Astrocyte of the spinal cord (primary cell): ENCODE measurements around the gene AKAP6.

ENCODE experiments used
- DNase-seq: peaks from one replicate; pipeline ENCODE4 v3.0.0; 2011; ENCODE audit warnings: low read depth, low spot score
- H3K4me3 ChIP-seq: 2 replicates; pipeline ENCODE4 v1.5.1; 2011; ENCODE audit warnings: low read depth, mild to moderate bottlenecking, low read length, moderate library complexity
- in situ Hi-C: cut with HindIII; loops from 2 replicates; pipeline ENCODE4 v1.10.0; 2017; ENCODE audit warnings: low sequenced_read_pairs
- TF ChIP-seq, protein P1 (sequence below): IDR thresholded peaks from 2 replicates; pipeline ENCODE4 v1.5.1; 2012; ENCODE audit warnings: low read depth, mild to moderate bottlenecking, low read length, inconsistent platforms

AKAP6 gene

DNA sequence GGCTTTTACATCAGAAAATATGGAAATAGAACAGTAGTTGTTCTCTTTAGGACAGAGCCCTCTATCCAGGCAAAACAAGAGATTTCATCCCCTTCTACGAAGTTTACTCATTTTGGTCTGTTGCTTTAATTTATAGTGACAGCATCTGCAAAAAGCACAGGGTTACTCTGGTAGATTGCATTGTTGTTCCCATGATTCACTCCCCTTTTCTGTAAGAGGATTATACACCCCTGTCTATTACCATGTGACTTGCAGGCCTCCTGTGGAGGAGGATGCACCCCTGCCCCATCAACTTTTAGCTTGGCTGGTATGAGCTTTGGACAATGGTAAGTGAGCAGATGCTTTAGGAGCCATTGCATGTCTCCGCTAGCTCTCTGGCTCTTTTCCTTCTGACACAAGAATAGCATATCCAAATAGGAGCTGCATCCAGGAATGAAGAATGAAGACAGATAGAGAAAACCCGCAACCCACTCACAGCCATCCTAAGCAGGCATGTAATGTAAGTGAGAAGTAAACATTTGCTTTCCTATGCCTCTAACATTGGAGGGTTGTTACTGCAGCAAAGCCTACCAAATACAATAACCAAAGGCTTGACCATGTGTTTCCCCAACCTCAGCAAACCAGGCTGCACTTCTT, 304.2 kb downstream of the AKAP6 start:
- no peak overlapping the region for H3K4me3 ChIP-seq
- in situ Hi-C loops = no loop called here
- TF ChIP-seq, protein P1, sequence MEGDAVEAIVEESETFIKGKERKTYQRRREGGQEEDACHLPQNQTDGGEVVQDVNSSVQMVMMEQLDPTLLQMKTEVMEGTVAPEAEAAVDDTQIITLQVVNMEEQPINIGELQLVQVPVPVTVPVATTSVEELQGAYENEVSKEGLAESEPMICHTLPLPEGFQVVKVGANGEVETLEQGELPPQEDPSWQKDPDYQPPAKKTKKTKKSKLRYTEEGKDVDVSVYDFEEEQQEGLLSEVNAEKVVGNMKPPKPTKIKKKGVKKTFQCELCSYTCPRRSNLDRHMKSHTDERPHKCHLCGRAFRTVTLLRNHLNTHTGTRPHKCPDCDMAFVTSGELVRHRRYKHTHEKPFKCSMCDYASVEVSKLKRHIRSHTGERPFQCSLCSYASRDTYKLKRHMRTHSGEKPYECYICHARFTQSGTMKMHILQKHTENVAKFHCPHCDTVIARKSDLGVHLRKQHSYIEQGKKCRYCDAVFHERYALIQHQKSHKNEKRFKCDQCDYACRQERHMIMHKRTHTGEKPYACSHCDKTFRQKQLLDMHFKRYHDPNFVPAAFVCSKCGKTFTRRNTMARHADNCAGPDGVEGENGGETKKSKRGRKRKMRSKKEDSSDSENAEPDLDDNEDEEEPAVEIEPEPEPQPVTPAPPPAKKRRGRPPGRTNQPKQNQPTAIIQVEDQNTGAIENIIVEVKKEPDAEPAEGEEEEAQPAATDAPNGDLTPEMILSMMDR = no peak
- no peak for DNase-seq

DNA sequence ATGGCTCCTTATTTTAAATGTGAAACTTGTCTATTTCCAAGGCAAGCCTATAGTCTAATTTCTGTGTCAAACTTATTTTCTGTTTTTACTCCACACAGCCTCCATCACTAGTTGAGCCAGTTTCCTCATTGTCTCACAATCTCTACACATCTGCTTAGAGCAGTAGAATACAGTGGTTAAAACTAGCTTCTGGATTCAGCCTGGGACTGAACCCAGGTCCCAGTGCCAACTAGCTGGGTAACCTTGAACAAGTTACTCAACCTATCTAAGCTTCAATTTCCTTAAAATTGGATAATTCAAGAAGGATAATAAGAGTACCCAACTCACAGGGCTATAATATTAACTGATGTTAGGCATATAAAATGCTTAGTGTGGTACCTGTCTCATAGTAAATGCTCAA, 304.8 kb downstream of the AKAP6 start:
- no peak overlapping the region for H3K4me3 ChIP-seq
- no peak for DNase-seq
- in situ Hi-C loops = no loop called here
- TF ChIP-seq, protein P1 = no peak

- in situ Hi-C loops = no loop called here
- peak; percentile 74 for DNase-seq
- no peak overlapping the region for H3K4me3 ChIP-seq
- TF ChIP-seq, protein P1 = no peak
Measured at GRCh38 chr14:32635061-32635719, 306.1 kb downstream of the AKAP6 start.

DNA sequence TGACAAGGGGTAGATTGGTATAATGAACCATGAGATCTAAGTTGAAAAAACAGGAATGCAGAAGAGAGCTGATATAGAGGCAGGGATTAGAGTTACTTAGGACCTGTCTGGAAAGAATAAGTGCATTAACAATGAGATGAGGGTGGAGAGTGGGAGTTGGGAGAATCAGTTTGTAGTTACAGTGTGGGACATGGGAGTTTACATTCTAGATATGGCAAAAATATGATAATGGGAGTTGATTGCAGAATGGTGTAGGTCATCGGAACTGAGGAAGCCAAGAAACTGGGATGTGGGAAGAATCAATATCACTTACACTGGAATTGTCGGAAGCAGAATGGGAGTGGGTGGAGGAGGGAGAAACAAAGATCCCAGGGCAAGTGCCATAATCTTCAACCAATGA, 308.5 kb downstream of the AKAP6 start:
- in situ Hi-C loops = no loop called here
- DNase-seq = no peak
- TF ChIP-seq, protein P1 = no peak
- no peak overlapping the region for H3K4me3 ChIP-seq

DNA sequence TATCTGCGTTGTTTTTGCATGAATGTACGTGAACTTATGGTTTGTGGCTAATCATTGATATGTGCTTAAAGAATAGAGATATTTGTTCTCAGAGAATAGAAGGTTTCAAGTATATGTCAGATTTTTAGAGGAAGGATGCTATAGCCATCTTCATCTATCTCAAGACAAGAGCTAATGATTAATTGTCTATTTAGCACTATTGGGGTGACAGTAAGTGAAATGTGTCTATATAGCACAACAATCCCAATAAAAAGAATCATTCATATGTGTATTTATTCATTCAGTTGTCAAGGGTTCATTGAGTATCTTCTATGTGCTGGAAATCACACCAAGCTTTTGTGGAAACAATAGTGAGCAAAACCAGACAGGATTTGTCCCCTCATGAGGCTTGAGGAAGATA, 310.1 kb downstream of the AKAP6 start:
- H3K4me3 ChIP-seq = no peak overlapping the region
- no peak for DNase-seq
- in situ Hi-C loops = no loop called here
- TF ChIP-seq, protein P1 = no peak

DNA sequence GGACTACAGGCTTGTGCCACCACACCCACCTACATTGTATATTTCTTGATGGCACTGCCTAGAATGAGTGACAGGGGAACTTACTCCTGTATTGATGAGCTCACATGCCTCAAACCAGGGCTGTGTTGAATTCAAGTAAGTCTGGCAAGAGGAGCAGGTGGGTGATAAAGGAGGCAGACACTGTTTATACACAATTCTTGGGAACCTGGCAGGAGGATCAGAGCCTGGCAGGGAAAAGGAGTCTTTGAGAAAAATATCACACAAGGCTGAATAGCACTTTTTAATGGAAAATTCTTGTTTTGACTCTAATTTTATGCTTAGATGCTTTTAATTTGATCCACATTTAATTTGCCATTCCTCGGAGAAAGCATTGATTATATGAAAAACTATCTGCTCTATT, 316.5 kb downstream of the AKAP6 start:
- TF ChIP-seq, protein P1 = no peak
- in situ Hi-C loops = no loop called here
- H3K4me3 ChIP-seq = no peak overlapping the region
- no peak for DNase-seq
